Endodermal cell (in vitro differentiated cells): ENCODE results near the gene PRICKLE2. TPM values are rescaled to one million over a fixed set of nuclear protein-coding genes. Genes with fewer than 3 reads are reported as not detected.

Source experiments
- DNase-seq: peaks from one replicate; pipeline ENCODE4 v3.0.0-alpha.2; 2017
- H3K27ac ChIP-seq: 2 replicates; pipeline ENCODE4 v1.5.1; 2013; ENCODE audit warnings: mild to moderate bottlenecking, low read depth, low read length, moderate library complexity
- H3K27me3 ChIP-seq: 2 replicates; pipeline ENCODE4 v1.6.1; 2013; ENCODE audit warnings: mild to moderate bottlenecking, low read length, moderate library complexity; ENCODE audit not compliant: insufficient read depth, control insufficient read depth, poor library complexity, severe bottlenecking
- H3K36me3 ChIP-seq: 2 replicates; pipeline ENCODE4 v1.7.0; 2013; ENCODE audit warnings: mild to moderate bottlenecking, low read length, moderate library complexity; ENCODE audit not compliant: control insufficient read depth, insufficient read depth
- H3K4me1 ChIP-seq: one replicate; pipeline ENCODE4 v1.7.0; 2013; ENCODE audit warnings: low read length; ENCODE audit not compliant: control insufficient read depth, insufficient read depth
- H3K4me3 ChIP-seq: 2 replicates; pipeline ENCODE4 v1.5.1; 2013; ENCODE audit warnings: mild to moderate bottlenecking, low read length, moderate library complexity
- H3K9ac ChIP-seq: 2 replicates; pipeline ENCODE4 v1.6.1; 2013; ENCODE audit warnings: mild to moderate bottlenecking, low read length, moderate library complexity; ENCODE audit not compliant: poor library complexity, severe bottlenecking; ENCODE audit errors: extremely low read depth
- H3K9me3 ChIP-seq: 2 replicates; pipeline ENCODE4 v1.6.1; 2013; ENCODE audit warnings: mild to moderate bottlenecking, low read length, moderate library complexity; ENCODE audit not compliant: control insufficient read depth
- H3K27ac Mint-ChIP-seq: 2 replicates; pipeline ENCODE4 v1.8.0; 2020; ENCODE audit warnings: mixed read lengths
- H3K27me3 Mint-ChIP-seq: 2 replicates; pipeline ENCODE4 v1.8.0; 2021; ENCODE audit warnings: mild to moderate bottlenecking, mixed read lengths; ENCODE audit not compliant: insufficient read depth
- H3K36me3 Mint-ChIP-seq: 2 replicates; pipeline ENCODE4 v1.8.0; 2020; ENCODE audit warnings: low read depth, mixed read lengths
- H3K4me1 Mint-ChIP-seq: 2 replicates; pipeline ENCODE4 v1.8.0; 2020; ENCODE audit warnings: mixed read lengths
- H3K4me3 Mint-ChIP-seq: 2 replicates; pipeline ENCODE4 v1.8.0; 2020; ENCODE audit warnings: mild to moderate bottlenecking, moderate library complexity, mixed read lengths
- H3K9me3 Mint-ChIP-seq: 2 replicates; pipeline ENCODE4 v1.8.0; 2020; ENCODE audit warnings: mild to moderate bottlenecking, mixed read lengths
- WGBS, 2 experiments: methylation state at CpG; one replicate each; pipeline versions ENCODE4 v1.1.5 to v1.1.7; 2013; ENCODE audit warnings: missing lambda C conversion rate in 2 of 2, mixed read lengths in 1 of 2; ENCODE audit not compliant: insufficient coverage in 1 of 2, insufficient read length in 1 of 2; 5-methylcytosine and 5-hydroxymethylcytosine counted together
- total RNA-seq, 2 donors: library from RNA; stranded (reverse); fragmentation: NEBNext Ultra II Directional in 1 of 2; extraction: Animal tissue kit (Norgen Biotek cat#: 25700) in 1 of 2; gene quantifications; 2 replicates in 1 of 2; 3 replicates in 1 of 2; pipeline ENCODE4 v1.2.1, GENCODE V29; 2021
- TF ChIP-seq, protein P1 (sequence below): fragments of 200-600 bp; sonication (generic); conservative IDR thresholded peaks from 2 replicates; pipeline ENCODE4 v1.5.0; 2021; ENCODE audit warnings: antibody characterized with exemption, mild to moderate bottlenecking

PRICKLE2 gene
- total RNA-seq, 2 donors from 2014 or later, result 8.5 to 10.4 TPM

GRCh38 chr3:64266983-64267382, 41.7 kb upstream of the PRICKLE2 start:
- Histone ChIP-seq H3K9me3 (peaks cover 30% of the 10 kb centered on the region), H3K36me3 (no peaks in the 10 kb centered on the region), H3K27me3 (no peaks in the 10 kb centered on the region), H3K4me3 (peak overlapping the region; percentile 74), H3K4me1 (peaks cover 8% of the 10 kb centered on the region), H3K27ac (no peak overlapping the region), H3K9ac (no peak overlapping the region)
- DNase-seq, result no peak
- no peaks in the 10 kb centered on the region for H3K36me3 Mint-ChIP-seq
- WGBS, 2 experiments, result 77 to 100% methylated on average over 1 to 2 of the region's 2 CpGs
- TF ChIP-seq, protein P1, sequence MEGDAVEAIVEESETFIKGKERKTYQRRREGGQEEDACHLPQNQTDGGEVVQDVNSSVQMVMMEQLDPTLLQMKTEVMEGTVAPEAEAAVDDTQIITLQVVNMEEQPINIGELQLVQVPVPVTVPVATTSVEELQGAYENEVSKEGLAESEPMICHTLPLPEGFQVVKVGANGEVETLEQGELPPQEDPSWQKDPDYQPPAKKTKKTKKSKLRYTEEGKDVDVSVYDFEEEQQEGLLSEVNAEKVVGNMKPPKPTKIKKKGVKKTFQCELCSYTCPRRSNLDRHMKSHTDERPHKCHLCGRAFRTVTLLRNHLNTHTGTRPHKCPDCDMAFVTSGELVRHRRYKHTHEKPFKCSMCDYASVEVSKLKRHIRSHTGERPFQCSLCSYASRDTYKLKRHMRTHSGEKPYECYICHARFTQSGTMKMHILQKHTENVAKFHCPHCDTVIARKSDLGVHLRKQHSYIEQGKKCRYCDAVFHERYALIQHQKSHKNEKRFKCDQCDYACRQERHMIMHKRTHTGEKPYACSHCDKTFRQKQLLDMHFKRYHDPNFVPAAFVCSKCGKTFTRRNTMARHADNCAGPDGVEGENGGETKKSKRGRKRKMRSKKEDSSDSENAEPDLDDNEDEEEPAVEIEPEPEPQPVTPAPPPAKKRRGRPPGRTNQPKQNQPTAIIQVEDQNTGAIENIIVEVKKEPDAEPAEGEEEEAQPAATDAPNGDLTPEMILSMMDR, result no peak
- H3K27me3 Mint-ChIP-seq, result no peaks in the 10 kb centered on the region
- no peak overlapping the region for H3K27ac Mint-ChIP-seq
- H3K9me3 Mint-ChIP-seq, result peaks cover 8% of the 10 kb centered on the region
- peak overlapping the region; percentile 69 for H3K4me3 Mint-ChIP-seq
- H3K4me1 Mint-ChIP-seq, result peaks cover 31% of the 10 kb centered on the region

DNA sequence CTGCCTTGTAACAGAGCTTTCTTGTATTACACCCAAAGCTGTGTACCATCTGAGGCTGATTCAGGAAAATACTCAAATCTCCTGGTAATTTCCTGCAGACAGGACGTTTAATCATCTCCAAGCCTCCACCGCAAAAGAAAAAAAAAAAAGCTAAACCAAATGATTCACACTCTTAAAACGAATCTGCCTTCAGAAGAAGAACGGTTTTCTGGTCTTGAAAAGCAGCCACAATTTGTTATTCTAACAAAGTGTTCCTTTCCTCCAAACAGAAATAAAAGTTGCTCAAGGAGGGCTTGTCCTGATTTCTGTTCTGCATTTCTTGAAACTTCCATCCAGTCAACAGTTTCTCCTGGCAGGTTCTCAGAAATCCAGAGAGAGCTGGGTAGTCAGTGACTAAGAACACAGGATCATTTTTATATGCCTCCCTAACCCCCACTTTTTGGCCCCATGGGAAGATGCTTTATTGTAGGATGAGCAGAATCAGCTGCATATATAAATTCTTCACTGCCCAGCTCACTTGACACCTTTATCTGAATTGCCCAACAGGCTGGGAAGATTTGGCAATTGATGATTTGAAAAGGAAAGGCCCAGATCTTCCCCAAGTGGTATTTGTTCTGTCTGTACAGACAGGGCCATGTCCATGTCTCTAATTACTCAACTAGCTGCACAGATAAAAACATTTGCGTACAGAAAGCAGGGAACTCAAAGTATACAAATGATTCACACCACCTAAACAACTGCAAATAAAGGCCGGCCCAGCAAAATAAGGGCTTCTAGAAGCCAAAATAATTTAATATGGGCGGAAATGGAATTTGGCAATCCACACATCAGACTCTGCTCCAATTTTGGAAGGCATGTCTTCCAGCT, 41.0 kb upstream of the PRICKLE2 start:
- no peaks in the 10 kb centered on the region for H3K36me3 Mint-ChIP-seq
- peaks cover 31% of the 10 kb centered on the region for H3K4me1 Mint-ChIP-seq
- H3K36me3 ChIP-seq, result no peaks in the 10 kb centered on the region
- no peak overlapping the region for H3K27ac ChIP-seq
- peak overlapping the region; percentile 74 for H3K4me3 ChIP-seq
- peak overlapping the region; percentile 69 for H3K4me3 Mint-ChIP-seq
- no peak overlapping the region for H3K27ac Mint-ChIP-seq
- no peak overlapping the region for H3K9ac ChIP-seq
- H3K9me3 ChIP-seq, result peaks cover 28% of the 10 kb centered on the region
- WGBS, 2 experiments, result 68 to 71% methylated on average over 7 of the region's 7 CpGs
- TF ChIP-seq, protein P1, result no peak
- no peak for DNase-seq
- peaks cover 7% of the 10 kb centered on the region for H3K9me3 Mint-ChIP-seq
- H3K27me3 ChIP-seq, result no peaks in the 10 kb centered on the region
- H3K4me1 ChIP-seq, result peaks cover 8% of the 10 kb centered on the region
- H3K27me3 Mint-ChIP-seq, result no peaks in the 10 kb centered on the region

- Histone ChIP-seq H3K27ac (no peak overlapping the region), H3K4me3 (peak overlapping the region; percentile 74), H3K9ac (no peak overlapping the region), H3K4me1 (peaks cover 8% of the 10 kb centered on the region), H3K9me3 (peaks cover 22% of the 10 kb centered on the region), H3K27me3 (no peaks in the 10 kb centered on the region), H3K36me3 (no peaks in the 10 kb centered on the region)
- WGBS, 2 experiments, result 79 to 100% methylated on average over 1 to 3 of the region's 3 CpGs
- no peaks in the 10 kb centered on the region for H3K27me3 Mint-ChIP-seq
- no peak overlapping the region for H3K27ac Mint-ChIP-seq
- TF ChIP-seq, protein P1, result no peak
- no peaks in the 10 kb centered on the region for H3K36me3 Mint-ChIP-seq
- no peak for DNase-seq
- H3K9me3 Mint-ChIP-seq, result peaks cover 2% of the 10 kb centered on the region
- peak overlapping the region; percentile 69 for H3K4me3 Mint-ChIP-seq
- peaks cover 31% of the 10 kb centered on the region for H3K4me1 Mint-ChIP-seq
Measured at GRCh38 chr3:64265646-64266045, 40.4 kb upstream of the PRICKLE2 start.
